T-helper 17 cell (primary cell): Measurements from ENCODE around the gene AFAP1. TPM values are rescaled to one million over a fixed set of nuclear protein-coding genes. Genes with fewer than 3 reads are reported as not detected.

Experiments used
- ATAC-seq: fragments of 150-1000 bp; cut with Tn5 transposase; 2 replicates; pipeline ENCODE4 v1.10.0; 2021; ENCODE audit warnings: mild to moderate bottlenecking, moderate library complexity
- DNase-seq, 3 donors: peaks; one replicate each; pipeline versions ENCODE4 v3.0.0 to v3.0.0-alpha.2; 2020 to 2021
- H3K9me3 ChIP-seq: one replicate; pipeline ENCODE4 v1.7.0; 2013; ENCODE audit warnings: low read length, mild to moderate bottlenecking; ENCODE audit not compliant: control insufficient read depth, poor library complexity, severe bottlenecking
- H3K27ac Mint-ChIP-seq: one replicate; pipeline ENCODE4 v1.8.0; 2022; ENCODE audit warnings: mild to moderate bottlenecking, moderate library complexity, mixed read lengths
- H3K27me3 Mint-ChIP-seq: one replicate; pipeline ENCODE4 v1.8.0; 2022; ENCODE audit warnings: mixed read lengths
- H3K36me3 Mint-ChIP-seq: one replicate; pipeline ENCODE4 v1.8.0; 2022; ENCODE audit warnings: low read depth, mixed read lengths
- H3K4me1 Mint-ChIP-seq: one replicate; pipeline ENCODE4 v1.8.0; 2022; ENCODE audit warnings: mild to moderate bottlenecking, mixed read lengths
- H3K4me3 Mint-ChIP-seq: one replicate; pipeline ENCODE4 v1.8.0; 2022; ENCODE audit warnings: mild to moderate bottlenecking, moderate library complexity, mixed read lengths
- total RNA-seq, 4 donors: library from RNA in 2 of 4; stranded (reverse) in 2 of 4; gene quantifications; one replicate each; pipeline ENCODE4 v1.2.3 and lab custom pipeline; 2022 to 2026

Gene AFAP1
- total RNA-seq, 2 donors from 2014 or later = 17.6 to 26.7 TPM

DNA sequence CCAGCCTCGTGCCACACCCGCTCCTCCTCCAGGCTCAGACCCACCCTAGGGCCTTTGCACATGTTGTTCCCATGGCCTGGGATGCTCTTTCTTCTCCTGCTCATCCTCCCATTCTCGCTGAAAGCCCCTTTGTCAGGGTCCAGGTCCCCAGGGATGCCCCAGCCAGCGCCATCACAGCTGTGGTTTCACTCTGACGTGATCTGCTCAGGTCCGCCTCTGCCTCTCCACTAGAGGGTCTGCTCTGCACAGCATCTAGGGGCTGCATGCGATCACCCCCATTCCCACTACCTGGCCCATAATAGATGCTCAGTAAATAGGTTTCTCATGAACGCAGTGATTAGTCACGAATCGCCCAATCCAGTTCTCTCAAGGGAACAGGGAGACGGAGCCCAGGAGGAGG lies 222.5 kb downstream of the AFAP1 start:
- Mint-ChIP-seq H3K27ac (no peak overlapping the region), H3K27me3 (peaks cover 33% of the 10 kb centered on the region), H3K36me3 (peaks cover 3% of the 10 kb centered on the region), H3K4me3 (no peak overlapping the region), H3K4me1 (peaks cover 2% of the 10 kb centered on the region)
- no peaks in the 10 kb centered on the region for H3K9me3 ChIP-seq
- ATAC-seq = no peak
- DNase-seq = no peak

- Mint-ChIP-seq H3K4me1 (peaks cover 2% of the 10 kb centered on the region), H3K36me3 (peaks cover 3% of the 10 kb centered on the region), H3K27ac (no peak overlapping the region), H3K27me3 (peaks cover 30% of the 10 kb centered on the region), H3K4me3 (no peak overlapping the region)
- DNase-seq (no peak), ATAC-seq (no peak)
- no peaks in the 10 kb centered on the region for H3K9me3 ChIP-seq
Observed at GRCh38 chr4:7716010-7716721, 223.5 kb downstream of the AFAP1 start.

DNA sequence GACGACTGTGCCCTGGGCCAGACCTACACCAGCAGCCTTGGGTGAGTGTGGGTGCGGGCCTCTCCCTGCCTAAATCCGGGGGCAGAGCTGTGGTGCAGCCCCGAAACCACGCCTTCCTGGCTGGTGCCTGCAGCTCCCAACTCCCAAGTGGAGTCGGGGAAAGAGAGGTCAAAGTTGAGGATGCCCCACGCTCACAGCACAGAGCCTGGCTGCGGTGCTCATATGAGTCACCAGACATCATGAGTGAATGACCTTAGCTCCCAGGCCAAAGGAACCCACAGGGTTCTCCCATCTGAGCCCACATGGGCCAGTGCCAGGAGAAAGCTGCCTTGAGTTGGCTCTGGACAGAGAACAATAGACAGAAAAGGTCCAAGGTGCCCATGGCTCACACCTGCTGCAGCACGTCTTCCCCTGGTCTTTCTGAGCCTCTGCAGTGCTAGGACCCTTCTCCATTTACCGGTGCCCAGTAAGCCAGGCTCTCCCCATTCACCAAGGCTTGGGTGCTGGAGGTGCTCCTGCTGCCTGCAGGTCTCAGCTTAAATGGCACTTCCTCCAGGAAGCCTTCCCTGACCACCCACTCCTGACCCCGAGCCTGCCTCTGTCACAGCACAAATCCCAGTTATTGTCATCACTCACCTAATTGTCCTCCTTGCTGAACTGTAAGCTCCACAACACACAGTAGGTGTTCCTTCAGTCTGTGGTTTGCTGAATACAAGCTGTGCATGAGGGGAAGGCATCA lies 224.2 kb downstream of the AFAP1 start:
- Mint-ChIP-seq H3K36me3 (peaks cover 3% of the 10 kb centered on the region), H3K27me3 (peaks cover 27% of the 10 kb centered on the region), H3K27ac (no peak overlapping the region), H3K4me1 (peaks cover 2% of the 10 kb centered on the region), H3K4me3 (no peak overlapping the region)
- H3K9me3 ChIP-seq = no peaks in the 10 kb centered on the region
- DNase-seq = no peak
- ATAC-seq = no peak

GRCh38 chr4:7714738-7715137 lies 224.9 kb downstream of the AFAP1 start:
- no peaks in the 10 kb centered on the region for H3K9me3 ChIP-seq
- DNase-seq (no peak), ATAC-seq (no peak)
- Mint-ChIP-seq H3K4me3 (no peak overlapping the region), H3K27ac (no peak overlapping the region), H3K4me1 (peaks cover 2% of the 10 kb centered on the region), H3K27me3 (peaks cover 20% of the 10 kb centered on the region), H3K36me3 (peaks cover 3% of the 10 kb centered on the region)

- Mint-ChIP-seq H3K27me3 (peaks cover 17% of the 10 kb centered on the region), H3K27ac (no peak overlapping the region), H3K4me1 (no peaks in the 10 kb centered on the region), H3K36me3 (peaks cover 3% of the 10 kb centered on the region), H3K4me3 (no peak overlapping the region)
- no peak for ATAC-seq
- no peak for DNase-seq
- H3K9me3 ChIP-seq = no peaks in the 10 kb centered on the region
Observed at GRCh38 chr4:7714176-7714575, 225.5 kb downstream of the AFAP1 start.

GRCh38 chr4:7713757-7714156 lies 225.9 kb downstream of the AFAP1 start:
- Mint-ChIP-seq H3K4me3 (no peak overlapping the region), H3K36me3 (peaks cover 3% of the 10 kb centered on the region)
- DNase-seq = no peak

GRCh38 chr4:7712021-7712671 lies 227.5 kb downstream of the AFAP1 start:
- H3K9me3 ChIP-seq = no peaks in the 10 kb centered on the region
- Mint-ChIP-seq H3K4me1 (no peaks in the 10 kb centered on the region), H3K27ac (no peak overlapping the region), H3K4me3 (no peak overlapping the region), H3K27me3 (peaks cover 2% of the 10 kb centered on the region), H3K36me3 (peaks cover 3% of the 10 kb centered on the region)
- DNase-seq (no peak), ATAC-seq (no peak)

More at GRCh38 chr4:7713757-7714156, 225.9 kb downstream of the AFAP1 start:
- no peaks in the 10 kb centered on the region for H3K4me1 Mint-ChIP-seq
- H3K27me3 Mint-ChIP-seq = peaks cover 14% of the 10 kb centered on the region
- H3K27ac Mint-ChIP-seq = no peak overlapping the region
- no peak for ATAC-seq
- H3K9me3 ChIP-seq = no peaks in the 10 kb centered on the region

GRCh38 chr4:7711307-7711963 lies 228.2 kb downstream of the AFAP1 start:
- no peaks in the 10 kb centered on the region for H3K4me1 Mint-ChIP-seq
- H3K9me3 ChIP-seq = no peaks in the 10 kb centered on the region
- no peak overlapping the region for H3K27ac Mint-ChIP-seq
- H3K4me3 Mint-ChIP-seq = no peak overlapping the region
- ATAC-seq (no peak), DNase-seq (no peak)
- H3K36me3 Mint-ChIP-seq = peaks cover 2% of the 10 kb centered on the region
- no peaks in the 10 kb centered on the region for H3K27me3 Mint-ChIP-seq

DNA sequence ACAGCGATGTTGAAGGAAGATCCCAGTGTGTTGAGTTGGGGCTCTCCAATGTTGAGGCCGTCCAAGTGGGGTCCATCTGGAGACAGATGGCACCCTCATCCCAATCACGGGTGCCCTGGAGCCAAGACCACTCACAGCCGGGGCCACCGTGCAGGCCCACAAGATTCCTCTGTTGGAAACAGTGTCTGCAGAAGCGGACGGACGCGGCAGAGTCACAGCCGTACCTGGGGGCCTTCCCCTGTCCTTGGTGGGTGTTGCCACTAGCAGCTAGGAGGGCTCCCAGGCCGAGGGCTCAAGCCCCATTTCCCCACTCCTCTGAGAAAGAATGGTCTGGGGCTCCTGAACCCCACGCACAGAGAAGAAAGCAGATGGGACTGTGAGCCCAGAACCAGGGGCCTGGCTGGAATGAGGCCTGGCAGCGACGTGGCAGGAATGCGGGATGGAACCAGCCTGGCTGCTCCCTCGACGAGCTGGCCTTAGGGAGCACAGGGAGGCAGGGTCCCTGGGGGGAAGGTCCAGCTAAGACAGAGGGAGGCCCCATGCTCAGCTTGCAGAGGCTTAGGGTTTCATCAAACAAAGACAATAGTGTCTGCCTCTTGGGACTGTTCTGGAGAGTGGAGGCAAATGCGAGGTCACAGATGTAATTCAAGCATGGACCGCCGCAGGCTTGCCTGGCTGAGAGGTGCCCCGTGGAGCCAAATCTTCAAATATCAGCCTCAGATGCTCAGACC lies 228.9 kb downstream of the AFAP1 start:
- no peak overlapping the region for H3K4me3 Mint-ChIP-seq
- H3K4me1 Mint-ChIP-seq = no peaks in the 10 kb centered on the region

GRCh38 chr4:7710126-7710525 lies 229.5 kb downstream of the AFAP1 start:
- ATAC-seq (no peak), DNase-seq (no peak)
- H3K9me3 ChIP-seq = no peaks in the 10 kb centered on the region
- H3K4me1 Mint-ChIP-seq = no peaks in the 10 kb centered on the region
- H3K36me3 Mint-ChIP-seq = no peaks in the 10 kb centered on the region
- H3K27me3 Mint-ChIP-seq = no peaks in the 10 kb centered on the region
- H3K4me3 Mint-ChIP-seq = no peak overlapping the region
- no peak overlapping the region for H3K27ac Mint-ChIP-seq

More for the DNA sequence above, 228.9 kb downstream of the AFAP1 start:
- no peaks in the 10 kb centered on the region for H3K27me3 Mint-ChIP-seq
- no peaks in the 10 kb centered on the region for H3K9me3 ChIP-seq
- no peak overlapping the region for H3K27ac Mint-ChIP-seq
- DNase-seq (no peak), ATAC-seq (no peak)
- H3K36me3 Mint-ChIP-seq = no peaks in the 10 kb centered on the region

DNA sequence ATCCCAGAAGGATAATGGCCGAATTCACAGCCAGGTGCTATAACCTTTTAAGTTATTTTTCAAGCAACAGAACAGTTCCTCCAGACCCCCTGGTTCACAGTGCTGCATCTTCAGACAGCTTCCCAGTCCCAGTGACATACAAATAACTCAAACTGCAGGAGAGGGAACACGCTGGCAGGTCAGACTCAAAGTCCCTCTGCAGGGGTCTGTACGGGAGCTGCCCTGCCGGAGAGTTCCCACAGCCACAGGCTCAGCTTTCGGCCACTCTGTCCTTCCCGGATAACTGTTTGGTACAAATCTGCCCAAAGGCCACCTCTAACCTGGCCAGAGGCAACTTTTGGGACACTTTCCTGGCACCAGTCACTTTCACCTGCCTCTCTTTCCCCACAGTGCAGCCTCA lies 230.2 kb downstream of the AFAP1 start:
- no peaks in the 10 kb centered on the region for H3K36me3 Mint-ChIP-seq
- ATAC-seq = no peak
- H3K9me3 ChIP-seq = no peaks in the 10 kb centered on the region

DNA sequence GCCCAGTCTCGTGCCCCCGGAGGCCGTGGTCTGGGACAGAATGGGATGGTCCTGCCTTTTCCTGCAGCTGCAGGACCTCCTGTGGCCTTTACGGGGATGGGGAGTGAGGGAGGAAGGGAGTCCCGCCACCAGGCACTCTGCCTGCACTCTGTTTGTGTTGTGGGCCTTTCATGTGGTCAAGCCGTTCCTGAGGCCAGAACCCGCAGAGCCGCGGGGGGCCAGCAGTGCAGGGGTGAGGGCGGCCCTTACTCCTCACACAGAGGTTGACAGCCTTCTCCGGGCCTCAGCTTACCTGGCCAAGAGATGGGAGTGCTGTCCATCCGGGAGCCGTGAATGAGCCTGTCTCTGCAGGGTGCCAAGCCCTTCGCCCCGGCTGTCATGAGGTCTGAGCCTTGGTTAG lies 230.7 kb downstream of the AFAP1 start:
- Mint-ChIP-seq H3K4me1 (no peaks in the 10 kb centered on the region), H3K36me3 (no peaks in the 10 kb centered on the region), H3K27ac (no peak overlapping the region), H3K27me3 (no peaks in the 10 kb centered on the region), H3K4me3 (no peak overlapping the region)
- no peaks in the 10 kb centered on the region for H3K9me3 ChIP-seq
- DNase-seq (no peak), ATAC-seq (no peak)

More for the DNA sequence above, 230.2 kb downstream of the AFAP1 start:
- no peaks in the 10 kb centered on the region for H3K27me3 Mint-ChIP-seq
- H3K4me1 Mint-ChIP-seq = no peaks in the 10 kb centered on the region
- no peak overlapping the region for H3K4me3 Mint-ChIP-seq
- no peak for DNase-seq
- H3K27ac Mint-ChIP-seq = no peak overlapping the region
